Activated T-helper 17 cell treated with anti-CD3 and anti-CD28 coated beads, Interleukin-2, amount 50 U/mL, for 72 hours (primary cell): ENCODE measurements around the gene ATP8B3. TPM values are rescaled to one million over a fixed set of nuclear protein-coding genes. Genes with fewer than 3 reads are reported as not detected.
A peak's percentile ranks its signal among the peaks of the same experiment; 100 is the strongest.
"Not testable (repeated sequence)": the region's sequence is repeated elsewhere in the genome, so short reads cannot be mapped to it uniquely, and the experiment has no call there.

Source experiments
- ATAC-seq: fragments of 150-1000 bp; cut with Tn5 transposase; replicated peaks from 2 replicates; pipeline ENCODE4 v1.10.0; 2021; ENCODE audit warnings: mild to moderate bottlenecking, moderate library complexity
- H3K27ac Mint-ChIP-seq: one replicate; pipeline ENCODE4 v1.8.0; 2022; ENCODE audit warnings: mixed read lengths
- H3K27me3 Mint-ChIP-seq: one replicate; pipeline ENCODE4 v1.8.0; 2022; ENCODE audit warnings: mixed read lengths
- H3K36me3 Mint-ChIP-seq: one replicate; pipeline ENCODE4 v1.8.0; 2022; ENCODE audit warnings: low read depth, mild to moderate bottlenecking, mixed read lengths
- H3K4me1 Mint-ChIP-seq: one replicate; pipeline ENCODE4 v1.8.0; 2022; ENCODE audit warnings: mixed read lengths
- H3K4me3 Mint-ChIP-seq: one replicate; pipeline ENCODE4 v1.8.0; 2022; ENCODE audit warnings: mild to moderate bottlenecking, mixed read lengths
- H3K9me3 Mint-ChIP-seq: one replicate; pipeline ENCODE4 v1.8.0; 2022; ENCODE audit warnings: mixed read lengths
- total RNA-seq, 2 donors: library from RNA; stranded (reverse); gene quantifications; one replicate each; pipeline ENCODE4 v1.2.3, GENCODE V29; 2022

The ATP8B3 gene
- total RNA-seq, 2 donors from 2014 or later: 10.1 to 44.8 TPM

DNA sequence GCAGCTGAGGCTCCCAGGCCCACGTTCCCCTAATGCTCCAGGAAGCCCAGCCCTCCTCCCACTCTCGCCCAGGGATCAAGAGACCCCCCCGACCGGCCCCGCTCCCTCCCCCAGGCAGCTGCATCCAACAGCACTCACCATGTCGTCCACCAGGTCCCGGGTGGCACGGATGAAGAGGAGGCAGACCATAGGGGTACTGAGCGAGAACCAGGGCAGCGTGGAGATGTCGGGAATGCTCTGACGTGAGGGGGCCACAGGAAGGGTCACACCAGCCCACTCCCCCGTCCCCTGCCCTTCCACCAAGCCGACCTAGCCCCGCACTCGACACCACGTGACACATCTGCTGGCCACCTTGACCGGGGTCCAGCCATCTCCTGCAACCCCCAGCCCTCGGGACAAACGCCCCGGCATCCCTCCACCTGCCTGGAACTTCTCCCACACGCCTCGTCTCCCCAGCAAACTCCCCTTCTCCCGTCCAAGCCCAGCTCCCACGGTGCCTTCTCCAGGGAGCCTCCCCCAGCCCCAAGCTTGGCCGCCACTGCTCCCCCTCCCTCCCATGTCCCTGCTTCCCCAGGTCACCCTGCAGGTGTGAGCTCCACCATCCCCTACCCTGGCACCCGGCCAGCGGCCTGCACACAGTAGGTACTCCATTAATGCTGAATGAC lies 4.9 kb downstream of the ATP8B3 start:
- Mint-ChIP-seq H3K9me3 (no peaks in the 10 kb centered on the region), H3K36me3 (no peaks in the 10 kb centered on the region), H3K27ac (no peak overlapping the region), H3K4me3 (no peak overlapping the region), H3K4me1 (peaks cover 5% of the 10 kb centered on the region), H3K27me3 (no peaks in the 10 kb centered on the region)
- ATAC-seq: no peak

DNA sequence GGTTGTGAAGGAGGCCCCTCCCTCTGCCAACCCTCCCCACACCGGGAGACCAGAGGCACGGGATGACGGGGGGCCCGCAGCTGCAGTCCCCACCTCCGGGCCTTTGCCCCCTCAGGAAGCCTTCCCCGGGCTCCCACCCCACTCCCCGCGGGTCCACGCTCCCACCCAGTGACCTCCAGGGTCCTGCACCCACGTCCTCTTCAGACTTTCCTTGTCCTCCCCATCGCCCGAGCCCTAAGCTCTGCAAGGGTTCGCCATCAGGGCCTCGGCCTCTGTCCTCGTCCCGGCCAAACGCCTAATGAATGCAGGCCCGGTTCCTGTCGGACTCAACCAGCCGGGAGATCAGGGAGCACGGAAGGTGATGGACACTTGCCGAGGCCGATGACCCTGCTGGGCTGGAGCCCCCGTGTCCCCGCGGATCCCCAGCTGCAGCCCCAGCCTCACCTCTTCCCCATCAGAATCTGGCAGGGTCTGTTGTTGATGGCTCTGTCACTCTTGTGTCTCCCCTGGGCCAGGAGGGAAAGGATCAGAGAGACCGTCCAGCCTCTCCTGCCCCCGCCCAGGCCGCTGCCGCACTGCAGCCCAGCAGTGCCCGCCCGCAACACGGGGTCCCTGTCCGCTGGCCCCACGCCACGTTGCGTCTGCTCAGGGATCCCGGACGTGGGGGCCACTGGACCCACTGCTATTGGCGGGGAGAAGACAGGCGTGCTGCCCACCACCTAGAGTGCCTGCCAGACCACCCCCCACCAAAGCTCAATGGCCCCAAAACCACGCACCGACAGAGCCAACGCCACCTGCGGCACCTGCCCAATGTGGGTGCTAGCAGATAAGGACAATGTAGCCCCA lies 5.7 kb downstream of the ATP8B3 start:
- Mint-ChIP-seq H3K27ac (no peak overlapping the region), H3K4me1 (peaks cover 3% of the 10 kb centered on the region), H3K9me3 (no peaks in the 10 kb centered on the region), H3K4me3 (no peak overlapping the region), H3K36me3 (no peaks in the 10 kb centered on the region), H3K27me3 (no peaks in the 10 kb centered on the region)
- no peak for ATAC-seq

- Mint-ChIP-seq H3K36me3 (no peaks in the 10 kb centered on the region), H3K4me1 (no peaks in the 10 kb centered on the region), H3K9me3 (no peaks in the 10 kb centered on the region), H3K4me3 (no peak overlapping the region), H3K27me3 (no peaks in the 10 kb centered on the region), H3K27ac (no peak overlapping the region)
- ATAC-seq: no peak
Observed at GRCh38 chr19:1805401-1806183, 6.5 kb downstream of the ATP8B3 start.

DNA sequence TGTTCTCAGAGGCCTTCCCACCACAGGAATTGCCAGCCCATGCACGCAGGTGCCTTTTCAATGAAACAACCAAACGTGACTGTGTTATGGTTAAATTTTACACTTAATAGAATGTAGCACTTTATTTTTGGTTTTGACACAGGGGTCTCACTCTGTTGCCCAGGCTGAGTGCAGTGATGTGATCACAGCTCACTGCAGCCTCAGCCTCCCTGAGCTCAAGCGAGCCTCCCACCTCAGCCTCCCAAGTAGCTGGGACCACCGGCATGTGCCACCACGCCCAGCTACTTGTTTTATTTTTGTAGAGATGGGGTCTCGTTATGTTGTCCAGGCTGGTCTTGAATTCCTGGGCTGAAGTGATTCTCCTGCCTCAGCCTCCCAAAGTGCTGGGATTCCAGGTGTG lies 7.2 kb downstream of the ATP8B3 start:
- Mint-ChIP-seq H3K27ac (no peak overlapping the region), H3K9me3 (no peaks in the 10 kb centered on the region), H3K36me3 (peaks cover 5% of the 10 kb centered on the region), H3K4me3 (no peak overlapping the region), H3K4me1 (no peaks in the 10 kb centered on the region), H3K27me3 (no peaks in the 10 kb centered on the region)
- ATAC-seq: no peak

GRCh38 chr19:1799695-1800342 lies 12.3 kb downstream of the ATP8B3 start:
- no peak overlapping the region for H3K27ac Mint-ChIP-seq
- no peaks in the 10 kb centered on the region for H3K9me3 Mint-ChIP-seq
- H3K36me3 Mint-ChIP-seq: peaks cover 7% of the 10 kb centered on the region
- no peaks in the 10 kb centered on the region for H3K4me1 Mint-ChIP-seq
- peaks cover 5% of the 10 kb centered on the region for H3K27me3 Mint-ChIP-seq
- no peak for ATAC-seq
- no peak overlapping the region for H3K4me3 Mint-ChIP-seq

- H3K4me1 Mint-ChIP-seq, H3K4me3 Mint-ChIP-seq, H3K9me3 Mint-ChIP-seq, H3K36me3 Mint-ChIP-seq, H3K27me3 Mint-ChIP-seq, H3K27ac Mint-ChIP-seq, ATAC-seq: not testable (repeated sequence)
Observed at GRCh38 chr19:1797313-1797712, 14.8 kb downstream of the ATP8B3 start.

- Mint-ChIP-seq H3K36me3 (peaks cover 7% of the 10 kb centered on the region), H3K4me3 (no peak overlapping the region), H3K27ac (no peak overlapping the region), H3K4me1 (no peaks in the 10 kb centered on the region), H3K9me3 (no peaks in the 10 kb centered on the region), H3K27me3 (peaks cover 5% of the 10 kb centered on the region)
- peak; percentile 8 for ATAC-seq
Observed at GRCh38 chr19:1796395-1797142, 15.5 kb downstream of the ATP8B3 start.

DNA sequence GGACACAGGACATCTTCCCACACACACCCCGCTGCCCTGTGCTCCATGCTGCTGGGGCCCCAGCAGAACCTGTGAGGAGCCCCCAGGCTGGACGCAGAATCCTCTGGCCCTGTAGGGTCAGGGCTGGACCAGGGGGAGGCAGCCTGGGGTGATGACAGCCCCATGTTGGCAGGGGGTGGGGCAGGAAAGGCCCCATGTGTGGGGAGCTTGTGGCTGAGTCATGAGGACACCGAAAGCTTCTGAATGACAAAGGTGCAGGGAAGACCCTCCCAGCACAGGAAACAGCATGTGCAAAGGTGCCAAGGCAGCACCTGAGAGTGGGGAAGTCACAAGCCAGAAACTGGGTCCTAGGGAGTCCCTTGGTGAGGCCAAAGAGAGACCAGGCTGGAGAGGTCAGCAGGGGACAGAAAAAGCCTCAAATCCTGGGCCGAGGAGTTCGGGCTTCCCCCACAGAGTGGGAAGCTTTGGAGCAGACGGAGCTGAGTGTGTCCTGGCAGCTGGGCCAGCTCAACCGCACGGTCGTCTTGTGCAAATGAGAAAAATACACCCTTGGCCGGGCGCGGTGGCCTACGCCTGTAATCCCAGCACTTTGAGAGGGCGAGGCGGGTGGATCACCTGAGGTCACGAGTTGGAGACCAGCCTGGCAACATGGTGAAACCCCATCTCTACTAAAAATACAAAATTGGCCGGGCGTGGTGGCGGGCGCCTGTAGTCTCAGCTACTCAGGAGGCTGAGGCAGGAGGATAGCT lies 17.5 kb downstream of the ATP8B3 start:
- no peaks in the 10 kb centered on the region for H3K9me3 Mint-ChIP-seq
- H3K36me3 Mint-ChIP-seq: no peaks in the 10 kb centered on the region
- H3K4me3 Mint-ChIP-seq: no peak overlapping the region
- peak; percentile 19 for ATAC-seq
- H3K4me1 Mint-ChIP-seq: no peaks in the 10 kb centered on the region
- no peak overlapping the region for H3K27ac Mint-ChIP-seq
- peaks cover 5% of the 10 kb centered on the region for H3K27me3 Mint-ChIP-seq

DNA sequence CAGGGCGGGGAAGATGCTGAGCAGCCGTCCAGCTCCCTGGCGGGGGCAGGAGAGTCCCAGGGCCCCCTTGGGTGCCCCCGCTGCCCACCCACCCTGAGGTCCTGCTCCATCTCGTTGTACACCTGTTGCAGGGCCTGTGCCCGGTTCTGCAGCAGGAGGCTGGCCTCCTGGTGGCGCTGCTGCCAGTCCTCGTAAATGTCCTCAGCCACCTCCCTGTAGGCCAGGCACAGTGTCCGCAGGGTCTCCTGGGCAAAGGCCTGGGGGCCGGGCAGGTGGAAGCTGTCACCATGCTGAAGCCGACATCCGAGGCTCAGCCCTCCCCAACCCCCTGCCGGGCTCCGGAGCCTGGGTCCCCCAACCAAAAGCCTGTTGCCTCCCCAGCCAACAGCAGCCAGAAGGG lies 20.2 kb downstream of the ATP8B3 start:
- no peaks in the 10 kb centered on the region for H3K4me1 Mint-ChIP-seq
- ATAC-seq: no peak
- H3K36me3 Mint-ChIP-seq: no peaks in the 10 kb centered on the region
- no peak overlapping the region for H3K27ac Mint-ChIP-seq
- H3K27me3 Mint-ChIP-seq: peaks cover 5% of the 10 kb centered on the region
- H3K4me3 Mint-ChIP-seq: no peak overlapping the region
- no peaks in the 10 kb centered on the region for H3K9me3 Mint-ChIP-seq

DNA sequence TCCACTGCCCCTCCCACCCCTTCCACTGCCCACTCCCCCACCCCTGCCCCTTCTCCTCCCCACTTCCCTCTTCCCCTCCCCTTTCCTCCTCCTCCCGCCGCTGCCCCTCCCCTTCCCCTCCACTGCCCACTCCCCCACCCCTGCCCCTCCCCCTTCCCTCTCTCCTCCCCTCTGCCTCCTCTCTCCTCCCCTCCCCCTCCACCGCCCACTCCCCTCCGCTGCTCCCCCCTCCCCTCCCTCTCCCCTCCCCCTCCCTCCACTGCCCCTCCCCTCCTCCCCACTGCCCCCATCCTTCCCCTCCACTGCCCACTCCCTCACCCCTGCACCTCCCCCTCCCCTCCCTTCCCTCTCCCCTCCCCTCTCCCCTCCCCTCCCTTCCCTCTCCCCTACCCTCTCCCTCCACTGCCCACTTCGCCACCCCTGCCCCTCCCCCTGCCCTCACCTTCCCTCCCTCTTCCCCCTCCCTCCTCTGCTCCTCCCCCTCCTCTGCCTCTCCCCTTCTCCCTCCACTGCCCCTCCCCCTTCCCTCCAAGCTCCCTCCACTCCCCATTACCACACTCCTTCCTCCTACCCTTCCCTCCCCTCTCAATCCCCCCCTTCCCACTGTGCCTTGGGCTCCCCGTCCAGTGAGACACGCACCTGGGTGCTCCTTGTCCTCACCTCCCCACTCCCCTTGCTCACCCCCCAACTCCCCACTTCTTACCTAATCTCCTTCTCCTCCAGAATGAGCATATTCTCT lies 21.9 kb downstream of the ATP8B3 start:
- no peaks in the 10 kb centered on the region for H3K4me1 Mint-ChIP-seq
- H3K4me3 Mint-ChIP-seq: no peak overlapping the region
- no peaks in the 10 kb centered on the region for H3K9me3 Mint-ChIP-seq
- H3K27me3 Mint-ChIP-seq: no peaks in the 10 kb centered on the region
- H3K36me3 Mint-ChIP-seq: no peaks in the 10 kb centered on the region
- no peak overlapping the region for H3K27ac Mint-ChIP-seq
- no peak for ATAC-seq

GRCh38 chr19:1789261-1790041 lies 22.6 kb downstream of the ATP8B3 start:
- no peaks in the 10 kb centered on the region for H3K9me3 Mint-ChIP-seq
- no peaks in the 10 kb centered on the region for H3K4me1 Mint-ChIP-seq
- no peaks in the 10 kb centered on the region for H3K36me3 Mint-ChIP-seq
- no peaks in the 10 kb centered on the region for H3K27me3 Mint-ChIP-seq
- no peak overlapping the region for H3K27ac Mint-ChIP-seq
- no peak for ATAC-seq
- no peak overlapping the region for H3K4me3 Mint-ChIP-seq

- H3K27me3 Mint-ChIP-seq: peaks cover 4% of the 10 kb centered on the region
- ATAC-seq: no peak
- no peaks in the 10 kb centered on the region for H3K4me1 Mint-ChIP-seq
- no peak overlapping the region for H3K27ac Mint-ChIP-seq
- H3K4me3 Mint-ChIP-seq: no peak overlapping the region
- H3K36me3 Mint-ChIP-seq: no peaks in the 10 kb centered on the region
- H3K9me3 Mint-ChIP-seq: no peaks in the 10 kb centered on the region
Observed at GRCh38 chr19:1787116-1787515, 25.0 kb downstream of the ATP8B3 start.
